ENCODE data around the gene TTF2.

The TTF2 gene

GRCh38 chr1:117030271-117030877, 29.8 kb upstream of the TTF2 start:
- no peak for DNase-seq (ENCODE audit: low read depth in 2 of 2)
- TF ChIP-seq CTCF (IDR thresholded peaks at IDR 0.05; ENCODE audit: low read depth, low read length) = no peak
- no peak overlapping the region for H3K4me3 ChIP-seq (replicated peaks in 1 of 2; ENCODE audit: low read depth in 2 of 2, low read length in 2 of 2)

GRCh38 chr1:117032266-117032665, 27.9 kb upstream of the TTF2 start:
- no peak for TF ChIP-seq CTCF (IDR thresholded peaks at IDR 0.05; ENCODE audit: low read depth, low read length)
- DNase-seq (ENCODE audit: low read depth in 2 of 2) = no peak
- no peak overlapping the region for H3K4me3 ChIP-seq (replicated peaks in 1 of 2; ENCODE audit: low read depth in 2 of 2, low read length in 2 of 2)

GRCh38 chr1:117032681-117033539, 27.2 kb upstream of the TTF2 start:
- H3K4me3 ChIP-seq (replicated peaks in 1 of 2; ENCODE audit: low read depth in 2 of 2, low read length in 2 of 2) = no peak overlapping the region
- DNase-seq (ENCODE audit: low read depth in 2 of 2) = no peak
- no peak for TF ChIP-seq CTCF (IDR thresholded peaks at IDR 0.05; ENCODE audit: low read depth, low read length)

- no peak for DNase-seq (ENCODE audit: low read depth in 2 of 2)
- no peak overlapping the region for H3K4me3 ChIP-seq (replicated peaks in 1 of 2; ENCODE audit: low read depth in 2 of 2, low read length in 2 of 2)
- no peak for TF ChIP-seq CTCF (IDR thresholded peaks at IDR 0.05; ENCODE audit: low read depth, low read length)
These were observed 26.4 kb upstream of the TTF2 start for GRCh38 chr1:117033772-117034171.

- no peak for TF ChIP-seq CTCF (IDR thresholded peaks at IDR 0.05; ENCODE audit: low read depth, low read length)
- H3K4me3 ChIP-seq (replicated peaks in 1 of 2; ENCODE audit: low read depth in 2 of 2, low read length in 2 of 2) = no peak overlapping the region
- DNase-seq (ENCODE audit: low read depth in 2 of 2) = no peak
These were observed 25.3 kb upstream of the TTF2 start for GRCh38 chr1:117034791-117035290.

- no peak for TF ChIP-seq CTCF (IDR thresholded peaks at IDR 0.05; ENCODE audit: low read depth, low read length)
- peak; percentile 16 to 36 for DNase-seq (ENCODE audit: low read depth in 2 of 2)
- no peak overlapping the region for H3K4me3 ChIP-seq (replicated peaks in 1 of 2; ENCODE audit: low read depth in 2 of 2, low read length in 2 of 2)
These were observed 24.1 kb upstream of the TTF2 start for GRCh38 chr1:117036018-117036461.

Data from cardiac fibroblast (primary cell).